ENCODE data around the gene NUDT22. TPM values are rescaled to one million over a fixed set of nuclear protein-coding genes. Genes with fewer than 3 reads are reported as not detected.

Gene NUDT22
- total RNA-seq, 2 experiments from 2014 or later, result 66.0 to 69.2 TPM

DNA sequence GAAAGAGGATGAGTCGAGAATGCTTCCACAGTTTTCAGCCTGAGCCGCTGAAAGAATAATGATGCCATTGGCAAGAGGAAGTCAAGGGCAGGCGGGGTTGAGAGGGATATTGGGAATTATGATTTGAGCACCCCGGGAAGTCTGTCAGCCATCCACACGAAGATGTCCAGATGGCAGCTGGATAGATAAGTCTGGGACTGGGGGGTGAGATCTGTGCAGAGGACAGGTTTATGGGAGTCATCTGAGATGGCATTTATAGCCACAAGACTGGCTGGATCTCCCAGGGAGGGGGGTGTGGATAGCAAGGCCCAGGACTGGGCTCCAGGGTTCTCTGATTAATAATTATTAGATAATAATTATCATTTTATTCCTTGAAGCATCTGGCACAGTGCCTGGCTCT is 45.2 kb upstream of the NUDT22 start:
- Mint-ChIP-seq H3K4me1 (ENCODE audit: low read depth) (peaks cover 34% of the 10 kb centered on the region), H3K36me3 (ENCODE audit: low read depth) (peaks cover 2% of the 10 kb centered on the region), H3K9me3 (no peaks in the 10 kb centered on the region), H3K27ac (no peak overlapping the region), H3K27me3 (no peaks in the 10 kb centered on the region), H3K4me3 (no peak overlapping the region)
- TF ChIP-seq, protein P1, sequence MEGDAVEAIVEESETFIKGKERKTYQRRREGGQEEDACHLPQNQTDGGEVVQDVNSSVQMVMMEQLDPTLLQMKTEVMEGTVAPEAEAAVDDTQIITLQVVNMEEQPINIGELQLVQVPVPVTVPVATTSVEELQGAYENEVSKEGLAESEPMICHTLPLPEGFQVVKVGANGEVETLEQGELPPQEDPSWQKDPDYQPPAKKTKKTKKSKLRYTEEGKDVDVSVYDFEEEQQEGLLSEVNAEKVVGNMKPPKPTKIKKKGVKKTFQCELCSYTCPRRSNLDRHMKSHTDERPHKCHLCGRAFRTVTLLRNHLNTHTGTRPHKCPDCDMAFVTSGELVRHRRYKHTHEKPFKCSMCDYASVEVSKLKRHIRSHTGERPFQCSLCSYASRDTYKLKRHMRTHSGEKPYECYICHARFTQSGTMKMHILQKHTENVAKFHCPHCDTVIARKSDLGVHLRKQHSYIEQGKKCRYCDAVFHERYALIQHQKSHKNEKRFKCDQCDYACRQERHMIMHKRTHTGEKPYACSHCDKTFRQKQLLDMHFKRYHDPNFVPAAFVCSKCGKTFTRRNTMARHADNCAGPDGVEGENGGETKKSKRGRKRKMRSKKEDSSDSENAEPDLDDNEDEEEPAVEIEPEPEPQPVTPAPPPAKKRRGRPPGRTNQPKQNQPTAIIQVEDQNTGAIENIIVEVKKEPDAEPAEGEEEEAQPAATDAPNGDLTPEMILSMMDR (IDR thresholded peaks at IDR 0.05), result no peak
- CTCF ChIA-PET, result interaction anchor here (1.2 to 1.5 kb wide), 3 partner anchors 24 to 31 kb away, joined by 3 to 4 read pairs (median 3); no protein-coding TSS in a partner anchor
- DNase-seq, result no peak
- intact Hi-C loops (cut with micrococcal nuclease), result no loop called here
- no peak for ATAC-seq
- POLR2A ChIA-PET, result interaction anchor here (0.8 to 2.7 kb wide), 3 partner anchors 12 to 26 kb away, joined by 4 to 6 read pairs (median 4); partner anchors contain the start of genes FERMT3 and MACROD1

DNA sequence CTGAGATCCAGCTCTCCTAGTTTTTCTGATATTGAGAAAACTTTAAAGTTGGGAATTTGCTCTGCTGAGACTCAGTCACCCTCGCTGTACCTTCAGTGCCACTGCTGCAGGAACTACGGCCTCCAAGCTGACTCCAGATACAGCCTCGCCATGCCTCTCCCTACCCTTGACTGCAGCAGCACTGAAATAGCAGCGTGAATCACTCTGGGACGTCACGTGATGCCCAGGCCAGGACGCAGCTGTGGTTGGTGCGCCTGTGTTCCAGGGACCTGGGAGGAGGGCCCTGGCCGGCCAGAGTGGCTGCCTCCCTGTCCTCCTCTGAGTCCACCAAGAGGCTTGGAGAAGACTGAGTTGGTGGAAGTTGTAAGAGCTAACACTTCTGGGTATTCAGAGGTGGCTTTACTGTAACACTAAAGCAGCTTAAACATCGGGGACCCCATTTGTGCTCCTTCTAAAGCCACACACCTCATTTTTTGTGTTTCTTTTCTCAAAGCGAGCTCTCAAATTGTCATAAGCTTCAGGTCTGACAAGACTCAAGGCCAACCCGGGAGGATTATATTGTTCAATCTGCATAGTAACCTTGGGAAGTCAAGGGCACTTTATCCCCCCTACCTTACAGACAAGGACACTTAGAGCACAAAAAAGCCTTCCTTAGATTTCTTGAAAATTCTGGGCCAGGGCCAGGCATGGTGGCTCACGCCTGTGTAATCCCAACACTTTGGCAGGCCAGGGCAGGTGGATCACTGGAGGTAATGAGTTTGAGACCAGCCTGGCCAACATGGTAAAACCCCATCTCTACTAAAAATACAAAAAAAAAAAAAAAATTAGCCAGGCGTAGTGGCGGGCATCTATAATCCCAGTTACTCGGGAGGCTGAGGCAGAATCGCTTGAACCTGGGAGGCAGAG is 44.3 kb upstream of the NUDT22 start:
- H3K4me1 Mint-ChIP-seq (ENCODE audit: low read depth), result peaks cover 32% of the 10 kb centered on the region
- no peaks in the 10 kb centered on the region for H3K9me3 Mint-ChIP-seq
- no peaks in the 10 kb centered on the region for H3K27me3 Mint-ChIP-seq
- TF ChIP-seq, protein P1 (IDR thresholded peaks at IDR 0.05), result no peak
- intact Hi-C loops (cut with micrococcal nuclease), result no loop called here
- peaks cover 3% of the 10 kb centered on the region for H3K36me3 Mint-ChIP-seq (ENCODE audit: low read depth)
- ChIA-PET POLR2A (interaction anchor here (0.6 to 2.7 kb wide), 6 partner anchors 9 to 182 kb away, joined by 3 to 6 read pairs (median 4); partner anchors contain the start of genes FERMT3 and MACROD1), CTCF (interaction anchor here (1.0 to 1.6 kb wide), 5 partner anchors 15 to 182 kb away, joined by 3 to 5 read pairs (median 3); partner anchors contain the start of gene MACROD1)
- H3K4me3 Mint-ChIP-seq, result peak overlapping the region; percentile 4
- no peak overlapping the region for H3K27ac Mint-ChIP-seq
- ATAC-seq (no peak), DNase-seq (peak; percentile 75)

DNA sequence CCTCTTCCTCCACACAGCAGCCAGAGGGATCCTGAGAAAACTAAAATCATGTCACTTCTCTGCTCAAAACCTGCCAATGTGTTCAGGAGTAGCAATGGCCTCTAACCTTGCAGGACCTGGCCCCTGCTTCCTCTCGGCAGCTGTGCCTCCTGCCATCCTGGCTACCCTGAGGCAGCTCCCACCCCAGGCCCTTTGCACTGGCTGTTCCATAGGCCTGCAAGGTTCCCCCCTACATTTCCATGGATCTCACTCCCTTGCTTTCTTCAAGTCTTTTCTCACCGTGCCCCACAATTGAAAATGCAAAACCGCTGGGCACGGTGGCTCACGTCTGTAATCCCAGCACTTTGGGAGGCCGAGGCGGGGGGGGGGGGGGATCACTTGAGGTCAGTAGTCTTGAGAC is 42.2 kb upstream of the NUDT22 start:
- no peak overlapping the region for H3K4me3 Mint-ChIP-seq
- no peak overlapping the region for H3K27ac Mint-ChIP-seq
- ATAC-seq, result no peak
- DNase-seq, result no peak
- TF ChIP-seq, protein P1 (IDR thresholded peaks at IDR 0.05), result no peak
- peaks cover 8% of the 10 kb centered on the region for H3K36me3 Mint-ChIP-seq (ENCODE audit: low read depth)
- no peaks in the 10 kb centered on the region for H3K9me3 Mint-ChIP-seq
- no peaks in the 10 kb centered on the region for H3K27me3 Mint-ChIP-seq
- POLR2A ChIA-PET, result interaction anchor here (2.5 to 4.5 kb wide), 2 partner anchors 17 to 86 kb away, joined by 20 to 25 read pairs; partner anchors contain the start of gene MACROD1
- intact Hi-C loops (cut with micrococcal nuclease), result no loop called here
- CTCF ChIA-PET, result interaction anchor here (0.9 to 7.2 kb wide), 2 partner anchors 22 to 57 kb away, joined by 3 to 59 read pairs; partner anchors contain the start of genes FERMT3 and FKBP2
- peaks cover 27% of the 10 kb centered on the region for H3K4me1 Mint-ChIP-seq (ENCODE audit: low read depth)

DNA sequence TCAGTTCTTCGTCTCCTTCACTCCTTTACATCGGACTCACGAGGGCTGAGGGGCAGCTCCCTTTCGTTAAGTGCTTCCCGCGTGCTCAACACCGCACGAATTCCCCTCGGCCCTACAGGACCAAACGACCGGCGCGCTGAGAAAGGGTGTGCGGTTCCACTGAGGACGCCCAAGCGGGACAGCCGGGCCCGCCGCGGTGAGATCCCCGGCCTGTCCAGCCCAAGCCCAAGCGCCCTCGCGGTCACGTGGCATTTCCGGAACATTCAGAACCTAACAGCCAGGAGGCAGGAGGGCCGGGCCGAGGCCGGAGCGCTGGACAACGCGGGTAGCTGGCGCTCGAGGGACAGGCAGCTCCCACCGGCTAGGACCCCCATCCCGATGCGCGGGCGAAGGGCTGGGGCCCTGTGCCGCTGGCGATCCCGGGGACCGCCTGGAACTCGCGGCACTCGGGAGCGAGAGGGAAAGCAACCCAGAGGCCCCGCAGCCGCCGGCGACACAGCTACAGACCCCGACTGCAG is 40.8 kb upstream of the NUDT22 start:
- Mint-ChIP-seq H3K4me3 (no peak overlapping the region), H3K27ac (peak overlapping the region; percentile 98), H3K27me3 (no peaks in the 10 kb centered on the region), H3K9me3 (no peaks in the 10 kb centered on the region), H3K4me1 (ENCODE audit: low read depth) (peaks cover 32% of the 10 kb centered on the region), H3K36me3 (ENCODE audit: low read depth) (peaks cover 15% of the 10 kb centered on the region)
- DNase-seq (peak; percentile 56), ATAC-seq (no peak)
- ChIA-PET POLR2A (interaction anchor here (0.7 to 10.9 kb wide), 21 partner anchors 10 to 208 kb away, joined by 3 to 206 read pairs (median 6); partner anchors contain the start of genes BAD, FERMT3, MACROD1 and NUDT22), CTCF (interaction anchor here (1.1 to 7.2 kb wide), 5 partner anchors 19 to 348 kb away, joined by 3 to 59 read pairs (median 3); partner anchors contain the start of genes FERMT3, PRDX5 and TRMT112)
- TF ChIP-seq, protein P1 (IDR thresholded peaks at IDR 0.05), result no peak
- intact Hi-C loops (cut with micrococcal nuclease), result no loop called here
